Loucy (cell line): ENCODE data around the gene CTSS.

Experiments
- EZH2phosphoT487 ChIP-seq: fragments of 200-600 bp; IDR thresholded peaks from 2 replicates; pipeline ENCODE4 v1.6.1; 2018; ENCODE audit warnings: antibody characterized with exemption, mild to moderate bottlenecking, moderate library complexity, borderline replicate concordance
- TF ChIP-seq, protein P1 (sequence below): fragments of 200-600 bp; sonication (generic); conservative IDR thresholded peaks from 2 replicates; pipeline ENCODE4 v1.5.1; 2014; ENCODE audit warnings: mild to moderate bottlenecking, antibody characterized with exemption, low read length

- no peak for TF ChIP-seq EZH2phosphoT487
- TF ChIP-seq, protein P1, sequence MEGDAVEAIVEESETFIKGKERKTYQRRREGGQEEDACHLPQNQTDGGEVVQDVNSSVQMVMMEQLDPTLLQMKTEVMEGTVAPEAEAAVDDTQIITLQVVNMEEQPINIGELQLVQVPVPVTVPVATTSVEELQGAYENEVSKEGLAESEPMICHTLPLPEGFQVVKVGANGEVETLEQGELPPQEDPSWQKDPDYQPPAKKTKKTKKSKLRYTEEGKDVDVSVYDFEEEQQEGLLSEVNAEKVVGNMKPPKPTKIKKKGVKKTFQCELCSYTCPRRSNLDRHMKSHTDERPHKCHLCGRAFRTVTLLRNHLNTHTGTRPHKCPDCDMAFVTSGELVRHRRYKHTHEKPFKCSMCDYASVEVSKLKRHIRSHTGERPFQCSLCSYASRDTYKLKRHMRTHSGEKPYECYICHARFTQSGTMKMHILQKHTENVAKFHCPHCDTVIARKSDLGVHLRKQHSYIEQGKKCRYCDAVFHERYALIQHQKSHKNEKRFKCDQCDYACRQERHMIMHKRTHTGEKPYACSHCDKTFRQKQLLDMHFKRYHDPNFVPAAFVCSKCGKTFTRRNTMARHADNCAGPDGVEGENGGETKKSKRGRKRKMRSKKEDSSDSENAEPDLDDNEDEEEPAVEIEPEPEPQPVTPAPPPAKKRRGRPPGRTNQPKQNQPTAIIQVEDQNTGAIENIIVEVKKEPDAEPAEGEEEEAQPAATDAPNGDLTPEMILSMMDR, result no peak
Measured at GRCh38 chr1:150748878-150749719, 16.5 kb downstream of the CTSS start.
